Ishikawa (cell line): ENCODE measurements around the gene RARA.

Source experiments
- CEBPB ChIP-seq: IDR thresholded peaks from 2 replicates; pipeline ENCODE4 v1.6.1; 2012
- FOXM1 ChIP-seq: IDR thresholded peaks from 2 replicates; pipeline ENCODE4 v1.6.1; 2012; ENCODE audit warnings: low read depth, borderline replicate concordance
- TAF1 ChIP-seq: IDR thresholded peaks from 2 replicates; pipeline ENCODE4 v1.6.1; 2012; ENCODE audit warnings: low read depth, mild to moderate bottlenecking
- YY1 ChIP-seq: IDR thresholded peaks from 2 replicates; pipeline ENCODE4 v1.6.1; 2012; ENCODE audit warnings: low read depth
- ZBTB7A ChIP-seq: IDR thresholded peaks from 2 replicates; pipeline ENCODE4 v1.6.1; 2012; ENCODE audit warnings: low read depth

DNA sequence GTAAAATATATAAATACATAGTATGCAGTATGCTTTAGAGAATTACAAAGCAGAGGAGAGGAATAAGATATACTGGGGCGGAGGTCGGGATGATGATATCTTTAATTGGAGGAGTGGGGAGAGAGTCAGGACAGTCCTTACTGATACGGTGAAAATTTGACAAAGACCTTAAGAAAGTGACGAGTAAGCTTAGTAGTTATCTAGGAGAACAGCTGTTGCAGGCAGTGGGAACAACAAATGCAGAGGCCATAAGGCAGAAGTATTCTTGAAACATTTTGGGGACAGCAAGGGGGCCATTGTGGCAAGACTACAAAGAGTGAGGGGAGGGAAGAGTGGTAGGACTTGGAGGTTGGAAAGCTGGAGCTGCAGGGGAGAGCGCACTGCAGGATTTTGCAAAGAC lies 43.6 kb upstream of the RARA start:
- TF ChIP-seq CEBPB (no peak), YY1 (no peak), TAF1 (no peak), ZBTB7A (no peak), FOXM1 (no peak)
